GM18498 (cell line): ENCODE measurements around the gene AMBRA1.
"Not testable (repeated sequence)": the region's sequence is repeated elsewhere in the genome, so short reads cannot be mapped to it uniquely, and the experiment has no call there.

Experiments
- ATAC-seq: cut with Tn5 transposase; IDR thresholded peaks from one replicate; pipeline ENCODE4 v1.9.1; 2021; ENCODE audit warnings: mild to moderate bottlenecking, moderate library complexity; ENCODE audit not compliant: unreplicated experiment

AMBRA1 gene

DNA sequence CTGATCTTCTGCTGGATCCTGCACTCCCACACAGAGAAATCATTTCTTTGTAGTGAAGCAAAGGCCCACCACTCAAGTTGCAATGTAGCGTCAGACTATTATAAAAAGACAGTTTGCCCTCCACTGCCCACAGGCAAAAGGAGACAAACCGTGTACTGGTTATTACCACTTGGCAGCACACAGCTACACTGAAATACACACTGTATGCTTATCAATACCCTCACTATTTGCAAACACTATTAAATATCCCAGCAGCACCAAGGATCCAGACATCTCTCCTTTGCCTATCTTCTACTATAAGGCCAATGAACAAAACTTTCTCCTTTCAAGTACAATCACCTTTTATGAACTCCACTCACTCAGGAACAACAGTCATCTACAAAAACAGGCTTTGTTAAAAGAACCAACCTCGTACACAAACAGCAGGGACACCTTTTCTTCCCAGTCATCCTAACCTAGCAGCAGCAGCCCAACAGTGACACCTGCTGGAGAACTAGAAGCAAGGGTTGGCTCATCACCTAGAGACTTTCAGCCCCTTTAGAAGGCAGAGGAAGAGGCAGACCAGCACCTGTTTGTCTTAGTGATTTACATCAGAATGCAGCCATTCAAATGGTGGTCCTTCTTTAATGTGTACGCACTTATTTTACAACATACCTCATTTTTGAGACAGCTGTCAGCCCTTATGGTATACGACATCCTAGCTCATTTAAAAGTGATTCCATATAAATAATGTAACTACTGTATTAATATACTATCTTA lies 56.1 kb downstream of the AMBRA1 start:
- ATAC-seq, result no peak

DNA sequence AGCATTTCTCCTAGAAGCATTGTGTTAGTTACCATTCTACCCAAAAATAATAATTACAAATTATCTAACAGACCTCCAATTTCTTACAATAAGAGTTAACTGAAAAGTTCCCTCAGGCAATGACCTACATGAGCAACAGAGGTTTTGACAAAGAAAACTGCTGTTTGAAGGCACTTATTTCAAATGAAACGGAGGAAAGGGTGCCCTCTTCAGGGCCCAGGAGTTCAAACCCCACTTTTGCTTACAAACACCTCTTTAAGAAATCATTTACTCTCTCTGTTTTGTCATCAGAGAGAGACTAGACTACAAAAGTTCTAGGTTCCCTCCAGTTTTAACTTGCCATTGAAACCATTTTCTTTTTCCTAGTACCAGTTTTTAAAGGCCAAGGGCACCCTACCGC lies 56.7 kb downstream of the AMBRA1 start:
- ATAC-seq, result no peak

DNA sequence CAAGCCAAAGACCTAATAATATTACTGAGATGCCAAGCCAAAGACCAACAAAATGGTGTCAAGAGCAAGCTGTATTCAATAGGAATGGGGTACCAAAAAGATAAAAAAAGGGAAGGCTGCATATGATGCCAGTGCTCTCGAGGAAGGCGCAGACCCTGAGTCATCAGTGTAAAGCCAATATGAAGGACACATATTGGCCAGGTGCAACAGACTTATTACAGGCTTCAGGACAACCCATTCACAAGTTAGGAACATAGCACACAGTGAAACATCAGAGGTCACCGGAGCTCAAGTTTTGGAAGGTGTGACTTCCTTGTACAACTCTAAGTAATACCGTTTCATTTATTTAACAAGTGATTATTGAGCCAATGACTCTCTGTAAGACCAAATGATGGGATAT lies 58.1 kb downstream of the AMBRA1 start:
- ATAC-seq, result no peak

DNA sequence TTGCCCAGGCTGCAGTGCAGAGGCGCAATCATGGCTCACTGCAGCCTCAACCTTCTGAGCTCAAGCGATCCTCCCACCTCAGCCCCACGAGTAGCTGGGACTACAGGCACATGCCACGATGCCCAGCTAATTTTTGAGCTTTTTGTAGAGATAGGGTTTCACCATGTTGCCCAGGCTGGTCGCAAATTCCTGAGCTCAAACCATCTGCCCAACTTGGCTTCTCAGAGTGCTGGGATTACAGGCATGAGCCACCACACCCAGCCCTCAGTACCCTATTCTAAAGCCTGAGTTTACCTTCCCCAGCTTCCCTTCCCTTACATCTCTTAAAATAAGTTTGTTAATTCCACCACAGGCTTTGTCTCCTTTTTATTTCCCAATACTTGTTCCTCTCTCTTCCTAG lies 59.1 kb downstream of the AMBRA1 start:
- ATAC-seq, result no peak

DNA sequence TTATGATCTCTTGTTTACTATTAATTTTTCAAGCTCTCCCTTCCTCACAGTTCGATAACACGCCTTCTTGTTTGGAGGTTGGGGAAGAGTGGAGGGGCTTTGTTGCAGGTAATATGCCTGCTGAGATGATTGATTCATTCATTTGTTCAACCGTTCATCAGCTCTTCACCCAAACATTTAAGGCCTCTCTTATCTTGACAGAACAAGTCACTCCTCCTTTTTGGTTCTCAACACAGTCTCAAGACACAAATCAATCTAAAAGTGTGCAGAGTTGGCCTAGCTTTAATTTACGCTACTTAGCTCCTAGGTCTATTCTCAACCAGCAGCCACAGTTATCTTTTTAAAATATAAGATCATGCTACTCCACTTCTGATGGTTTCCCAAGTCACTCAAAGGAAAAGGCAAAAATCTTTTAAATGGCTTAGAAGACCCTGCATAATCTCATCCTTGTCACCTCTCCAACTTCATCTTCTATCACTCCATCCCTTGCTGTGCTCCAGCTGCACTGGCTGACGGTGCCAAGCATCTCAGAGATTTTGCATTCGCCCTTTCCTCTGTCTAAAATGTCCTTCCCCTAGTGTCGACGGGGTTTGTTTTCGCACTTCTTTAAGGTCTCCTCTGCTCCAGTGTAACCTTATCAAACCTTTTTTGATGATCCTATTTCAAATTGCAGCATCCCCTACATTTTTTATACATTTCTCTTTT lies 60.3 kb downstream of the AMBRA1 start:
- no peak for ATAC-seq

DNA sequence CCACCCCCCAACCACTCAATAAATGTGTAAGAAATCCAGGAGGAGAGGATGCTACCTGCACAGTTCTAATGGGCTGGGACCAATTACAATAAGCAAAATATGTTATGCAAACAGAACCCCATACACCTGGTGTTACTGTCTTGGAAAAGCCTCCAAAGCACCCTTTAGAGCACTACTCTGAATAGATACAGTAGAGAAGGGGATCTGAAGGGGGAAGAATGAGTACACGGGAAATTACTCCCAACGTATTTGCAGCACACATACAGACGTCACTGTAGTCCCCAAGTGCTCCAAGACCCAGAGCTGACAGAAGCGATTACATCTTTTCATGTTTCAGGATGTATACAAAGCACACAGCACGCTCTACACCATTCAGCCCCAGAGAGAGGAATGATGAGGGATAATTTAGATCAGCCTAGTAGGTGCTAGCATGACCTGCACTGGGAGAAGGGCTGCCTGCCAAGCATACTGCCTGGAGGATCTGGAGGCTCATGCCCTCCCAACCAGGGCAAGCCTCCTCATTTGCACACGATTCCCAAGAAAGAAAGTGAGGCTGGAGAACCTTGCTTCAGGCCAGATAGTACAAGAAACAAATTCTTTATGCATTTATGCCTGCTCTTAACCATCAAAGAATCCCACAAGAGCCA lies 63.8 kb downstream of the AMBRA1 start:
- no peak for ATAC-seq

DNA sequence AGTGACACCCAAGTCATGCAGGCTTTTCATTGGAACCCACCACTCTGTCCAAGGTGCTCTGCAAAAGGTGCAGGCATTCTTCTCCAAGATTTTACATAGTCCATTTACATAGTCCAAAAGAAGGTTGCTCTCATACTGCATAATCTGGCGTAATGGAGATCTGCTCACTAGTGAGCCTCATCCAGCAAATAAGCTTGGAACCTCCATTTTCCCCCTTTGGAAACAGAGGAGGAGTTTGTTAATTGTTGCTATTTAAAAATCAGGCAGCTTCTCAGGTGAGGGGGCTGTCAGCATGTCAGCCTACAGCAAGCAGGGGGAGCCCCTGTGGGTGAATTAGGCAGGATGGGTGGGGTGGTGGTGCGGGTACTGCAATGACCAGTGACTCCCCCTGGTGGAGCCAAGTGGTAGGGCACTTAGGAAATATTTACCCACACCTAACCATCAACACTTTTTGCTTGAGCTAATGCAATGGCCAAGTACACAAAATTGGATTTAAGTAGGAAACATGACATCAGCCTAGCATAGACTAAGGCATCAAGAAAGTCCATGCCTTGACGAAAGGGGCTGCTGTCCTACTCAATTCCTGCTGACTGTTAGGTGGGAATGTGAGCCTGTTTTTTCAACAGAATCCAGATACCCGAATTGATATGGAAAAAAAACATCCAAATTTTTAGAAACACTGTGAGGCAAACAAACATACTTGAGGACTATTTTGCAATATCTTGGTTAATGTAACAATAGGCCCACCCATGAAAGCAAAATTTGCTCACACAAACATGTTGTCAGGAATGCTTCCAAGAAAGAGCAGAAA lies 64.5 kb downstream of the AMBRA1 start:
- no peak for ATAC-seq

DNA sequence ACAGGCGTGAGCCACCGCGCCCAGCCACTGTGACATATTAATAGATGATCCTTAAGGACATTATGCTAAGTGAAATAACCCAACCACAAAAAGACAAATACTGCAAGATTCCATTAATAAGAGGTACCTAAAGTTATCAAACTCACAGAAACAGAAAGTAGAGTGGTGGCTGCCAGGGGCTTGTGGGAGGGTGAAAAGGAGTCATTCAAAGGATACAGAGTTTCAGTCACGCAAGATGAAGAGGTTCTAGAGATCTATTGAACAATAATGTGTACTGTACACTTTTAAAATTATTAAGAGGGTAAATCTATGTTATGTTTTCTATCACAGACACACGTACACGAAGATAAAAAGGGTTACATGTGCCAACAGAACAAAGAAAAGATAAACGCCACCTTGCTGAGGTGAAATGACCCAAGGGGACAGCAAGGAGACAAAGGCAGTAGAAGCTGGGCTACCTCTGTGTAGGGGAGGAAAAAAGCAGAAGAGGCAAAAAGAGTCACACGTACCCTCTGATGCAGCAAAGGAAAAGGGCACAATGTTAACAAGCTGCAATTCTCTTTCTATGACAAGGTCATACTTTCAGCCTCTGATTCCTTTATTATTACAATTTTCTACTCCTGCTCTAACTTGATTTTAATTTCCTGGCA lies 65.3 kb downstream of the AMBRA1 start:
- no peak for ATAC-seq

DNA sequence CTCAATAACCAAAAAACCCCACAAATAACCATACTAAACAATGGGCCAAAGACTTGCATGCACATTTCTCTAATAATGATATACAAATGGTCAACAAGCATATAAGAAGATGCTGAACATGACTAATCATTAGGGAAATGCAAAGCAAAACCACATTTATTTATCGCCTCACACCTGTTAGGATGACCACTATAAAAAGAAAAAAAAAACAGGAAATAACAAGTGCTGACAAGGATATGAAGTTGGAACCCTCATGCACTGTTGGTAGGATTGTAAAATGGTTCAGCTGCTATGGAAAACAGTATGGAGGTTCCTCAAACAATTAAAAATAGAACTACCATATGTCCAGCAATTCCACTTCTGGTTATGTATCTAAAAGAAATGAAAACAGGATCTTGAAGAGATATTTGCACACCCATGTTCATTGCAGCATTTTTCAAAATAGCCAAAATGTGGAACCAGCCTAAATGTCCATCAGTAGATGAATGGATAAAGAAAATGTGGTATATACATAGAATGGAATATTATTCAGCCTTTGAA lies 66.2 kb downstream of the AMBRA1 start:
- no peak for ATAC-seq

DNA sequence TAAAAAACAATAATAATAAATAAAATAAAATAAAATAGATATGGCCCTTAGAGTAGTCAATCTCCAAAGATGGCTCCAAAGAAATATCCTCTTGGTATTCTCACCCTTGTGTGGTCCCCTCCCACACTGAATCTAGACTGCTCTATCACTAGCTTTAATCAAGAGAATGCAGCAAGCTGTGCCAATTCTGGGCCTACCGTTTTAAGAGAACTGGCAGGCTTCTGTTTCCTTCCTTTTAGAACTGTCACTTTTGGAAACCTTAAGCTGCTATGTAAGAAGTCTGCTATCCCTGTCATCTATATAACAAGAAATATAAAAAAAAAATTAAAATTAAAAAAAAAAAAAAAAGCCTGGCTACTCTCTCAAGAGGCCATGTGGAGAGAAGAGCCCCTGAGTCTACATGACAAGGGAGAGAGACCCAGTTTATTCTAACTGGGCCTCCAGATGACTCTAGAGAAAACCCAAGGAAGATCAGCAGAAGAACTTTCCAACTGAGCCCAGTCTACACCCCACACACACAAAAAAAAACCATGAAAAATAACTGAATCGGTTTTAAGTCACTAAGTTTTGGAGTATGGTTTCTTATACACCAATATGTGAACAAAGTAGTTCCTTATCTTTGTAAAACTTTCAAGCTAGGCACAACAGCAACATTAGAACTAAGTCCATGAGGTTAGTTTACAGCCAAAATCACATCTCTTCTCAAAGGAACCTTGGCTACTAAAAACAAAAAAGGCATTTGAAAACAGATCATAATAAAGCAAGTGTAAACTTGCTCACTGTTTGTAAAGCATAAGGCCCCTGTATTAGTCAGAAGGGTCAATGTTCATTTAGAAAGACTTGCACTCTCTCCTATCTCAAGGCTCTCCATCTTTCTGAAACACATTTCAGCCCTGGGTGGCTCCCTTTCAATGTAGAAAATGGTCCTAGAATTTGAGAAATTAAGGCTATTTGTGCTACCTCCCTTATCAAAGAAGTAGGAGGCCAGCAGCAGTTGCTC lies 67.3 kb downstream of the AMBRA1 start:
- no peak for ATAC-seq

DNA sequence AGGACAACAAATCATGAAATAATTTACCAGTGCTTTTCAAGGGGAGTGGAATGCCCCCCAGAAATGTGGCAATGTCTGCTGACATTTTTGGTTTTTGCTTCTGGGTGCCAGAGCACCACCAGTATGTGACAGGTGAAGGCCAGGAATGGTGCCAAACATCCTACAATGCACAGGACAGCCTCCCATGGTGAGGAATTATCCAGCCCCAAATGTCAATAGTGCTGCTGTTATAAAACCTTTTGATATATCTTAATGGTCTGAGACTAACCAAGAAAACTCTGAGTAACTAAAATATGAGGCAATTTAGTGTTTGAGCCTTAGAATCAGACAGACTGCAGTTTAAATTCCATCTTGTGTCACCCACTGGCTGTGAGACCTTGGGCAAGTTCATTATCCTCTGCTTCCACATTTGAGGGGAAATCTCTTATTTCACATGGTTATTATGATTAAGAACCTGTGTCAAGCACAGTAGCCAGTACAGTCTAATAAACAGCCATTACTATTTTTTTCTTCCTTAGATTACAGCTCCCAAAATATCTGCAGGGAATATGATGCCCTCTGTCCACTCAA lies 69.5 kb downstream of the AMBRA1 start:
- no peak for ATAC-seq

DNA sequence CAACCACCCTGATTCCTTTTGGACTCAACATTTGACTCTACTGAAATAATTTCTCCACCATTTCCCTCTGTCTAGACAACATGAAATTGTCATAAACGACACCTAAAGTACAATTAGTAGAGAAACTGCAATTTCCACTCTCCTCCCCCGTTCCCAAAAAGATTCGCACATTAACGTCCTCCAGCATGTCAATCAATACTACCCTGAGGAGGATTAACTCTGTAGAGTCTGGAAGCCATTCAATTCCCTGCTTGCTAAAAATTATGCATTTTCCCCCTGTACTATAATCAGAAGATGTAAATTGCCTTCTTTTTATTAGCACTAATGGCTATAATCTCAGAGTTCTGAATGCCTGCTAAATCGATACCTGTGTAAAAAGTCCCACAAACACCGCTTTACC lies 70.5 kb downstream of the AMBRA1 start:
- no peak for ATAC-seq

DNA sequence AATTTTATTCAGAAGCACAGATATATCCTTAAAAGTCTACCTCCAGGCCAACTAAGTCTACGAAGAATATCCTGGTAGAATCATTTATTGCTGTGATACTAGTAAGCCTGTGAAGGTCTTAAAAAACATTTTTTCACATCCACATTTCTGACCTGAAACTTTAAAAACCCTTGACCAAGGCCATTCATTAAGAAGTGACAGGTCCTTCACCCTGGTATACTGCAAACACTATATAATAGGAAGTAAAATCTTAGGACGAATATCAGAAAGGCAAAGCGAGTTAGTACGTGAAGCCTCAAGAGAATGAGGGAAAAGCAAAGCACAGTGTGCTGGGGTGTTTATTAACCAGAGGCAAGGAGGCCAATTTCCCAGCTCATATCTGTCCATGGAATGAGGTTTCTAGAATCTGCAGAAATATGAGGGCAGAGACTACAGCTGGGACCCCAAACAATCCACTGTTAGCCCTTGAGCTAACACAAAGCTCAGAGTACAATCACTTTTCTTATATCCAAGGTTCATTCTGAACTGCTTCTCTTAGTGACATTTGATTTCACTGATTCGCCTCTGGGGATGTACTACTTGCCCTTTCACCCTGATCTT lies 71.0 kb downstream of the AMBRA1 start:
- no peak for ATAC-seq

DNA sequence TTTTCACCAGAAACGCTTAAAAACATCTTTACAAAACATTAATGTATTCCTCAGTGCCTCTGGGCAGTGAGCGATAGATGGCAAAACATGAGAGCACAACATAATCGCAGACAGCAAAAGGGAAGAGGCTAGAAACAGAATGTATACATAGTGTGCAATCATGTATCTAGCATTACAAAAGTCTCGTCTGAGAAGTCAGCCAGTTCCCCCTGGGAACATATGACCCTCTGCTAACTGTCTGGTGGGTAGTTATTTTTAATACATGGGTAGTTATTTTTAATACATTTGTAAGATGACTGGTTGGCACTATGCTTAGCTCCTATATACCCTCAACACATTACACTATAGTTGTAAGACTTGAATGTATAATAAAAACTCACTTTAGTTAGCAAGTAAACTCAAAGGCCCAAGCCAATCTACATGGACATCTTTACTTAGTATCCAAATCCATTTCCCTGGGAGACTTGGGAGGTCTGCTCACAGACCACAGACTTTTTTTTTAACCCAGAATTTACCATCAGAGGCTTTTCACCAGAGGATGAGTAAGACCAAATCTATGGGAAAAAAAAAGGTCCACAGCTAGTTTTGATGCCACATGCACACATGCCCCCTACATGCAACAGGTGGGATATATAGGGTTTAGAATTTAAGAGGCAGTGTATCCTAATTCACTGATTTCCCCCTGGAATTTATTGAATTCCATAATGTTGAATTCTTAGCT lies 71.7 kb downstream of the AMBRA1 start:
- ATAC-seq, result no peak

DNA sequence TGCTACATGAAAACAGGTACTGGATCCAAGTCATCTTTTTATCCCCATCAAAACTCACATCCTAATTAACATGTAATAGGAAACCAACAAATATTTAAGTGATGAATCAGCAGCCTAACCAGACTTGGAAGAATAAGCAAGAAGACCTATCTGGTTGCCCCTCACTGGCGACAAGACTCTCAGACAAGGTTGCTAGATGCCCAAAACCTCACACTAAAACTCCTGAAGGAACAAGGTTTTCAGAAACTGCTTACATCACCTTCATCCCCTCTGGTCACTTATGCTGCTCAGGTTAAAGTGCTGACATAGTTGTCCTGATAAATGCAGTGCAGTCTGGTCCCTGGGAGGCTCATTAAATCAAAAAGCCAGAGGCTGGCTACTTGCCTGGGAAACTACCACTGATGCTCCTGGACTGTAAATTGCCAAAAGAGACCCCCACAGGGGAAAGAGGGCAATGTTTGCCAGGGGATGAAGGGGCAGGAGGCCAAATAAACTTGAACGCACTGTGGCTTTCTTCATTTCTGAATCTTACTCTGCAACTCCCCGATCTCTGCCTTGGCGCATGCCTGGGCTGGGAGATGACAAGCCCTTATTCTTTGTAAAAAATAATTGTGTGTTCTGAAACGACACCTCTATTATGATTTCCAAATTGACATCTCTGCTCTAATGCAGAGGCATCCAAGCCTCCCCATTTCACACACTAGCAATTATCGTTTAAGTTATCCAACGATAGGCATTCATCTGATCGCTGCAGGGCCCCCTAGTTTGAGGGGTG lies 72.7 kb downstream of the AMBRA1 start:
- ATAC-seq, result no peak

DNA sequence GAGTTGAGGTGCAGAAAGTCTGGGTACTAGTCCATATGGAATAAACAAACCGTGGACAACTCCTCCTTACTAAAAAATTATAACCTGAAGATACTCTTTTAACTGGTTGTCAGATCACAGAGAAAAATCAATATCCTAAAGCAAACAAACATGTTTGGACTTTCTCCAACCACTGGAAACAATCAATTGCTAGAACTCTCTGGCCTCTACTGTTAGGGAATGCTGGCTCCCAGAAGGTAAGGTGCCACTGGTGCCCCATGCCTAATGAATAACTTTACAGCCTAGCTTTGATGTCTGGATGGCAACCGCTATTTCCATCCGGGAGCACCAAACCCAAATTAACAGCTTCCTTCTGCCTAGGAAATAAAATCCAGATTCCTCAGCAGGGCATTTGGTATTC lies 74.5 kb downstream of the AMBRA1 start:
- no peak for ATAC-seq

DNA sequence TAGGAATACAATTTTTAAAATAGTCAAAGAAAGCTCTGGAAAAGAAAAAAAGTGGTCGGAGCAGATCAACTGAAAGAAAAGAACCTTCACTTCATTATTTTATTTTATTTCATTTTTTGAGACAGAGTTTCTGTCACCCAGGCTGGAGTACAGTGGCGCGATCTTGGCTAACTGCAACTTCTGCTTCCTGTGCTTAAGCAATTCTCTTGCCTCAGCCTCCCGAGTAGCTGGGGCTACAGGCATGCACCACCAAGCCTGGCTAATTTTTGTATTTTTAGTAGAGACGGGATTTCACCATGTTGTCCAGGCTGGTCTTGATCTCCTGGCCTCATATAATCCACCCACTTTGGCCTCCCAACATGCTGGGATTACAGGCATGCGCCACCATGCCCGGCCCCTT lies 74.9 kb downstream of the AMBRA1 start:
- ATAC-seq, result not testable (repeated sequence)
